HCT116 (cell line): Measurements from ENCODE around the gene NCBP2. TPM values are rescaled to one million over a fixed set of nuclear protein-coding genes. Genes with fewer than 3 reads are reported as not detected.

Source experiments
- ATAC-seq: fragments of 200-7000 bp; cut with Tn5 transposase; 2 replicates; pipeline ENCODE4 v1.9.1; 2020; ENCODE audit warnings: mild to moderate bottlenecking, moderate library complexity
- BruUV-seq: library from RNA; stranded (reverse); fragments of 400-500 nt; replicated peaks from 2 replicates; lab custom pipeline; 2021; lab: Mats Ljungman, UMichigan
- CTCF ChIA-PET: fragments of 300-600 bp; sonication (Branson Sonifier 250); formaldehyde crosslinking; loops from one replicate; lab custom pipeline; 2021; ENCODE audit warnings: antibody characterized with exemption; lab: Charles Lee
- POLR2A ChIA-PET: fragments of 300-600, 350-600 bp; sonication (Branson Sonifier 250); formaldehyde crosslinking; loops from one replicate; lab custom pipeline; 2021; ENCODE audit warnings: antibody characterized with exemption; lab: Charles Lee
- RAD21 ChIA-PET, 2 experiments: fragments of 300-600 bp; sonication (Branson Sonifier 250); formaldehyde crosslinking; loops; one replicate each; lab custom pipeline; 2023; ENCODE audit warnings: low total read pairs in 2 of 2; ENCODE audit not compliant: uncharacterized antibody in 2 of 2, unreplicated experiment in 2 of 2, low non-redundant PET in 1 of 2; lab: Charles Lee
- DNase-seq: peaks from one replicate; pipeline ENCODE4 v3.0.0-alpha.2; 2010; ENCODE audit warnings: low read depth, low spot score
- H2AFZ ChIP-seq: fragments of 200-600 bp; shearing (Covaris generic), sonication (generic); 2 replicates; pipeline ENCODE4 v1.6.1; 2017; ENCODE audit warnings: low read depth, mixed run types, mixed read lengths, antibody characterized with exemption, low read length; ENCODE audit not compliant: poor library complexity, severe bottlenecking
- H3K27ac ChIP-seq: 2 replicates; pipeline ENCODE4 v1.5.1; 2012; ENCODE audit warnings: low read depth, low read length
- H3K27me3 ChIP-seq: fragments of 200-600 bp; sonication (generic); 2 replicates; pipeline ENCODE4 v1.6.1; 2016; ENCODE audit warnings: mixed run types, low read length, mixed read lengths; ENCODE audit not compliant: insufficient read depth
- H3K36me3 ChIP-seq, 2 experiments: fragments of 200-500 bp in 1 of 2; fragments of 200-600 bp in 1 of 2; sonication (Bioruptor generic) in 1 of 2; sonication (generic) in 1 of 2; 2 replicates each; pipeline versions ENCODE4 v1.5.1 to v1.6.1; 2014 to 2016; ENCODE audit warnings: low read length in 2 of 2, inconsistent platforms in 1 of 2, mixed read lengths in 1 of 2, mixed run types in 1 of 2; ENCODE audit not compliant: insufficient read depth in 2 of 2, control insufficient read depth in 1 of 2
- H3K4me1 ChIP-seq, 2 experiments: fragments of 200-600 bp in 1 of 2; sonication (generic) in 1 of 2; 2 replicates each; pipeline versions ENCODE4 v1.5.1 to v1.6.1; 2012 to 2017; ENCODE audit warnings: low read length in 2 of 2, inconsistent platforms in 1 of 2, mild to moderate bottlenecking in 1 of 2, mixed read lengths in 1 of 2, mixed run types in 1 of 2, moderate library complexity in 1 of 2; ENCODE audit not compliant: insufficient read depth in 2 of 2, control insufficient read depth in 1 of 2
- H3K4me2 ChIP-seq: fragments of 200-600 bp; sonication (generic); 2 replicates; pipeline ENCODE4 v1.6.1; 2017; ENCODE audit warnings: mixed run types, low read length, mixed read lengths
- H3K4me3 ChIP-seq, 2 experiments: fragments of 200-600 bp in 1 of 2; sonication (generic) in 1 of 2; replicated peaks in 1 of 2; 2 replicates each; pipeline ENCODE4 v1.5.1; 2011 to 2016; ENCODE audit warnings: low read length in 2 of 2, control low read depth in 1 of 2, low read depth in 1 of 2, mild to moderate bottlenecking in 1 of 2, mixed read lengths in 1 of 2, mixed run types in 1 of 2
- H3K79me2 ChIP-seq: fragments of 200-600 bp; sonication (generic); 2 replicates; pipeline ENCODE4 v1.6.1; 2017; ENCODE audit warnings: mild to moderate bottlenecking, mixed run types, low read length, moderate library complexity, mixed read lengths; ENCODE audit not compliant: insufficient read depth
- H3K9ac ChIP-seq: fragments of 200-600 bp; sonication (generic); 2 replicates; pipeline ENCODE4 v1.6.1; 2016; ENCODE audit warnings: low read length, mixed read lengths
- H3K9me2 ChIP-seq: fragments of 200-600 bp; sonication (generic), shearing (Covaris generic); 2 replicates; pipeline ENCODE4 v1.6.1; 2017; ENCODE audit warnings: mixed run types, mild to moderate bottlenecking, moderate library complexity; ENCODE audit not compliant: insufficient read depth
- H3K9me3 ChIP-seq, 2 experiments: fragments of 200-500 bp in 1 of 2; fragments of 200-600 bp in 1 of 2; sonication (Bioruptor generic) in 1 of 2; sonication (generic) in 1 of 2; 2 replicates each; pipeline ENCODE4 v1.6.1; 2014 to 2017; ENCODE audit warnings: low read length in 2 of 2, mixed read lengths in 2 of 2, inconsistent platforms in 1 of 2, low read depth in 1 of 2, mild to moderate bottlenecking in 1 of 2, mixed run types in 1 of 2, moderate library complexity in 1 of 2; ENCODE audit not compliant: control insufficient read depth in 1 of 2, insufficient read depth in 1 of 2
- H4K20me1 ChIP-seq: fragments of 200-600 bp; sonication (generic), shearing (Covaris generic); 2 replicates; pipeline ENCODE4 v1.6.1; 2017; ENCODE audit warnings: mixed run types, mild to moderate bottlenecking, moderate library complexity; ENCODE audit not compliant: insufficient read depth
- CBX3 ChIP-seq: IDR thresholded peaks from 2 replicates; pipeline ENCODE4 v1.6.1; 2012; ENCODE audit warnings: low read depth
- CEBPB ChIP-seq: IDR thresholded peaks from 2 replicates; pipeline ENCODE4 v1.6.1; 2012; ENCODE audit warnings: low read depth
- EGR1 ChIP-seq: IDR thresholded peaks from 2 replicates; pipeline ENCODE4 v1.6.1; 2012; ENCODE audit warnings: low read depth
- ELF1 ChIP-seq: IDR thresholded peaks from 2 replicates; pipeline ENCODE4 v1.6.1; 2012; ENCODE audit warnings: low read depth, borderline replicate concordance
- EZH2 ChIP-seq: fragments of 200-600 bp; sonication (generic); IDR thresholded peaks from 2 replicates; pipeline ENCODE4 v1.6.1; 2017; ENCODE audit warnings: antibody characterized with exemption, mixed run types
- EZH2phosphoT487 ChIP-seq: fragments of 200-600 bp; IDR thresholded peaks from 2 replicates; pipeline ENCODE4 v1.6.1; 2018; ENCODE audit warnings: antibody characterized with exemption, borderline replicate concordance
- FOSL1 ChIP-seq: IDR thresholded peaks from 2 replicates; pipeline ENCODE4 v1.6.1; 2012; ENCODE audit warnings: low read depth
- JUND ChIP-seq: IDR thresholded peaks from 2 replicates; pipeline ENCODE4 v1.6.1; 2012
- POLR2A ChIP-seq: IDR thresholded peaks from 2 replicates; pipeline ENCODE4 v1.7.0; 2011; ENCODE audit warnings: borderline replicate concordance; ENCODE audit not compliant: insufficient read depth, insufficient read length; ENCODE audit errors: extremely low read depth
- POLR2AphosphoS5 ChIP-seq: IDR thresholded peaks from 2 replicates; pipeline ENCODE4 v1.6.1; 2011; ENCODE audit warnings: mild to moderate bottlenecking, low read depth, low read length, moderate library complexity
- SIN3A ChIP-seq: IDR thresholded peaks from 2 replicates; pipeline ENCODE4 v1.6.1; 2012; ENCODE audit warnings: low read depth
- SP1 ChIP-seq: IDR thresholded peaks from 2 replicates; pipeline ENCODE4 v1.6.1; 2012; ENCODE audit warnings: low read depth
- SRF ChIP-seq: IDR thresholded peaks from 2 replicates; pipeline ENCODE4 v1.6.1; 2012; ENCODE audit warnings: low read depth
- TCF7L2 ChIP-seq: IDR thresholded peaks from 2 replicates; pipeline ENCODE4 v1.7.0; 2011; ENCODE audit warnings: borderline replicate concordance, inconsistent platforms; ENCODE audit not compliant: insufficient read depth, insufficient read length; ENCODE audit errors: extremely low read depth
- YY1 ChIP-seq: IDR thresholded peaks from 2 replicates; pipeline ENCODE4 v1.6.1; 2011; ENCODE audit warnings: low read length, low read depth, moderate library complexity, mild to moderate bottlenecking; ENCODE audit not compliant: insufficient replicate concordance; ENCODE audit errors: extremely low read depth
- ZFX ChIP-seq: fragments of 450-650 bp; IDR thresholded peaks from 2 replicates; pipeline ENCODE4 v1.6.1; 2017
- intact Hi-C: fragments of 100-400 bp; cut with micrococcal nuclease; formaldehyde crosslinking; loops from 2 replicates; pipeline ENCODE4 v1.10.0; 2022
- total RNA-seq: library from RNA; stranded (reverse); gene quantifications from one replicate; pipeline ENCODE4 v1.2.1, GENCODE V29; 2021; ENCODE audit not compliant: unreplicated experiment
- TF ChIP-seq, protein P1 (sequence below): IDR thresholded peaks from 2 replicates; pipeline ENCODE4 v1.6.1; 2012
- TF ChIP-seq, protein P2 (sequence below): IDR thresholded peaks from 2 replicates; pipeline ENCODE4 v1.6.1; 2011; ENCODE audit warnings: mild to moderate bottlenecking, low read length, moderate library complexity; ENCODE audit not compliant: insufficient replicate concordance; ENCODE audit errors: extremely low read depth
- TF ChIP-seq, protein P3 (sequence below), 3 experiments: fragments of 200-600 bp in 1 of 3; sonication (generic) in 1 of 3; IDR thresholded peaks in 2 of 3; conservative IDR thresholded peaks in 1 of 3; 2 replicates each; pipeline ENCODE4 v1.5.1; 2012 to 2017; ENCODE audit warnings: low read depth in 2 of 3, low read length in 2 of 3, antibody characterized with exemption in 1 of 3, borderline replicate concordance in 1 of 3, control low read depth in 1 of 3, mild to moderate bottlenecking in 1 of 3, mixed read lengths in 1 of 3, mixed run types in 1 of 3, moderate library complexity in 1 of 3; ENCODE audit not compliant: insufficient read depth in 1 of 3
- TF ChIP-seq, protein P4 (sequence below): IDR thresholded peaks from 2 replicates; pipeline ENCODE4 v1.6.1; 2012; ENCODE audit warnings: low read depth

The NCBP2 gene
- total RNA-seq, 1 experiment from 2014 or later, result 82.4 TPM

DNA sequence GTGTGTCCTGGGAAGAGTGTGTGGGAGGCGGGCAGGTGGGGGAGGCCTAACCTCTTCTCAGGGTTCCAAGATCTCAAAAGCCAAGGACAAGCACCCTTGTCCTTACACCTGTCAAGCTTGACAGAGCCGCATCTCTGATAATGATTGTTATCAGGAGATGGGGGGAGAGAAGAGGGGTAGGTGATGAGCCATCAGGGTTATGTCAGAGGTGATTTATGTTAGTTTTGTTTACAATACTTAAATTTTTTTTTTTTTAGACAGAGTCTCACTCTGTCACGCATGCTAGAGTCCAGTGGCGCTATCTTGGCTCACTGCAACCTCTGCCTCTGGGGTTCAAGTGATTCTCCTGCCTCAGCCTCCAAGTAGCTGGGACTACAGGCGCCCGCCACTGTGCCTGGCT, 7.4 kb upstream of the NCBP2 start:
- no peaks in the 10 kb centered on the region for H3K27me3 ChIP-seq
- ChIA-PET CTCF (no interaction called here), POLR2A (no interaction called here)

More for the DNA sequence above, 7.4 kb upstream of the NCBP2 start:
- ATAC-seq (no peak), DNase-seq (no peak)
- Histone ChIP-seq H4K20me1 (no peaks in the 10 kb centered on the region), H3K9me2 (no peaks in the 10 kb centered on the region), H2AFZ (no peak overlapping the region), H3K27ac (no peak overlapping the region), H3K4me1 (no peaks in the 10 kb centered on the region), H3K4me2 (no peak overlapping the region), H3K79me2 (no peaks in the 10 kb centered on the region), H3K4me3 (no peak overlapping the region), H3K9ac (no peak overlapping the region), H3K36me3 (no peaks in the 10 kb centered on the region), H3K9me3 (no peaks in the 10 kb centered on the region)
- no peak for TF ChIP-seq EZH2
- no peak for TF ChIP-seq JUND
- no peak for TF ChIP-seq POLR2AphosphoS5
- TF ChIP-seq, protein P1, sequence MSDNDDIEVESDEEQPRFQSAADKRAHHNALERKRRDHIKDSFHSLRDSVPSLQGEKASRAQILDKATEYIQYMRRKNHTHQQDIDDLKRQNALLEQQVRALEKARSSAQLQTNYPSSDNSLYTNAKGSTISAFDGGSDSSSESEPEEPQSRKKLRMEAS, result no peak
- no peak for TF ChIP-seq FOSL1
- TF ChIP-seq YY1, result no peak
- TF ChIP-seq EGR1, result no peak
- TF ChIP-seq POLR2A, result no peak
- TF ChIP-seq SP1, result no peak
- TF ChIP-seq CBX3, result no peak
- TF ChIP-seq, protein P2, sequence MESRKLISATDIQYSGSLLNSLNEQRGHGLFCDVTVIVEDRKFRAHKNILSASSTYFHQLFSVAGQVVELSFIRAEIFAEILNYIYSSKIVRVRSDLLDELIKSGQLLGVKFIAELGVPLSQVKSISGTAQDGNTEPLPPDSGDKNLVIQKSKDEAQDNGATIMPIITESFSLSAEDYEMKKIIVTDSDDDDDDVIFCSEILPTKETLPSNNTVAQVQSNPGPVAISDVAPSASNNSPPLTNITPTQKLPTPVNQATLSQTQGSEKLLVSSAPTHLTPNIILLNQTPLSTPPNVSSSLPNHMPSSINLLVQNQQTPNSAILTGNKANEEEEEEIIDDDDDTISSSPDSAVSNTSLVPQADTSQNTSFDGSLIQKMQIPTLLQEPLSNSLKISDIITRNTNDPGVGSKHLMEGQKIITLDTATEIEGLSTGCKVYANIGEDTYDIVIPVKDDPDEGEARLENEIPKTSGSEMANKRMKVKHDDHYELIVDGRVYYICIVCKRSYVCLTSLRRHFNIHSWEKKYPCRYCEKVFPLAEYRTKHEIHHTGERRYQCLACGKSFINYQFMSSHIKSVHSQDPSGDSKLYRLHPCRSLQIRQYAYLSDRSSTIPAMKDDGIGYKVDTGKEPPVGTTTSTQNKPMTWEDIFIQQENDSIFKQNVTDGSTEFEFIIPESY, result no peak
- no peak for TF ChIP-seq ELF1
- TF ChIP-seq, protein P3, sequence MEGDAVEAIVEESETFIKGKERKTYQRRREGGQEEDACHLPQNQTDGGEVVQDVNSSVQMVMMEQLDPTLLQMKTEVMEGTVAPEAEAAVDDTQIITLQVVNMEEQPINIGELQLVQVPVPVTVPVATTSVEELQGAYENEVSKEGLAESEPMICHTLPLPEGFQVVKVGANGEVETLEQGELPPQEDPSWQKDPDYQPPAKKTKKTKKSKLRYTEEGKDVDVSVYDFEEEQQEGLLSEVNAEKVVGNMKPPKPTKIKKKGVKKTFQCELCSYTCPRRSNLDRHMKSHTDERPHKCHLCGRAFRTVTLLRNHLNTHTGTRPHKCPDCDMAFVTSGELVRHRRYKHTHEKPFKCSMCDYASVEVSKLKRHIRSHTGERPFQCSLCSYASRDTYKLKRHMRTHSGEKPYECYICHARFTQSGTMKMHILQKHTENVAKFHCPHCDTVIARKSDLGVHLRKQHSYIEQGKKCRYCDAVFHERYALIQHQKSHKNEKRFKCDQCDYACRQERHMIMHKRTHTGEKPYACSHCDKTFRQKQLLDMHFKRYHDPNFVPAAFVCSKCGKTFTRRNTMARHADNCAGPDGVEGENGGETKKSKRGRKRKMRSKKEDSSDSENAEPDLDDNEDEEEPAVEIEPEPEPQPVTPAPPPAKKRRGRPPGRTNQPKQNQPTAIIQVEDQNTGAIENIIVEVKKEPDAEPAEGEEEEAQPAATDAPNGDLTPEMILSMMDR (IDR thresholded peaks at IDR 0.05 in 2 of 3, conservative IDR thresholded peaks at IDR 0.05 in 1 of 3; ENCODE audit: borderline replicate concordance in 1 of 3, insufficient read depth in 1 of 3, low read depth in 2 of 3, low read length in 2 of 3), result no peak
- no peak for TF ChIP-seq TCF7L2
- TF ChIP-seq CEBPB, result no peak
- TF ChIP-seq ZFX, result no peak
- no peak for TF ChIP-seq EZH2phosphoT487
- no peak for TF ChIP-seq SRF
- TF ChIP-seq, protein P4, sequence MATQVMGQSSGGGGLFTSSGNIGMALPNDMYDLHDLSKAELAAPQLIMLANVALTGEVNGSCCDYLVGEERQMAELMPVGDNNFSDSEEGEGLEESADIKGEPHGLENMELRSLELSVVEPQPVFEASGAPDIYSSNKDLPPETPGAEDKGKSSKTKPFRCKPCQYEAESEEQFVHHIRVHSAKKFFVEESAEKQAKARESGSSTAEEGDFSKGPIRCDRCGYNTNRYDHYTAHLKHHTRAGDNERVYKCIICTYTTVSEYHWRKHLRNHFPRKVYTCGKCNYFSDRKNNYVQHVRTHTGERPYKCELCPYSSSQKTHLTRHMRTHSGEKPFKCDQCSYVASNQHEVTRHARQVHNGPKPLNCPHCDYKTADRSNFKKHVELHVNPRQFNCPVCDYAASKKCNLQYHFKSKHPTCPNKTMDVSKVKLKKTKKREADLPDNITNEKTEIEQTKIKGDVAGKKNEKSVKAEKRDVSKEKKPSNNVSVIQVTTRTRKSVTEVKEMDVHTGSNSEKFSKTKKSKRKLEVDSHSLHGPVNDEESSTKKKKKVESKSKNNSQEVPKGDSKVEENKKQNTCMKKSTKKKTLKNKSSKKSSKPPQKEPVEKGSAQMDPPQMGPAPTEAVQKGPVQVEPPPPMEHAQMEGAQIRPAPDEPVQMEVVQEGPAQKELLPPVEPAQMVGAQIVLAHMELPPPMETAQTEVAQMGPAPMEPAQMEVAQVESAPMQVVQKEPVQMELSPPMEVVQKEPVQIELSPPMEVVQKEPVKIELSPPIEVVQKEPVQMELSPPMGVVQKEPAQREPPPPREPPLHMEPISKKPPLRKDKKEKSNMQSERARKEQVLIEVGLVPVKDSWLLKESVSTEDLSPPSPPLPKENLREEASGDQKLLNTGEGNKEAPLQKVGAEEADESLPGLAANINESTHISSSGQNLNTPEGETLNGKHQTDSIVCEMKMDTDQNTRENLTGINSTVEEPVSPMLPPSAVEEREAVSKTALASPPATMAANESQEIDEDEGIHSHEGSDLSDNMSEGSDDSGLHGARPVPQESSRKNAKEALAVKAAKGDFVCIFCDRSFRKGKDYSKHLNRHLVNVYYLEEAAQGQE, result no peak
- no peak for TF ChIP-seq SIN3A
- intact Hi-C loops, result no loop called here
- no TSS peak for BruUV-seq
- RAD21 ChIA-PET, result no interaction called here
